HG02642 (cell line): ENCODE measurements around the gene RABEP1.
"Not testable (repeated sequence)": the region's sequence is repeated elsewhere in the genome, so short reads cannot be mapped to it uniquely, and the experiment has no call there.

ENCODE experiments used
- ATAC-seq: cut with Tn5 transposase; IDR thresholded peaks from one replicate; pipeline ENCODE4 v1.9.1; 2021; ENCODE audit warnings: mild to moderate bottlenecking; ENCODE audit not compliant: unreplicated experiment, poor library complexity

The RABEP1 gene

DNA sequence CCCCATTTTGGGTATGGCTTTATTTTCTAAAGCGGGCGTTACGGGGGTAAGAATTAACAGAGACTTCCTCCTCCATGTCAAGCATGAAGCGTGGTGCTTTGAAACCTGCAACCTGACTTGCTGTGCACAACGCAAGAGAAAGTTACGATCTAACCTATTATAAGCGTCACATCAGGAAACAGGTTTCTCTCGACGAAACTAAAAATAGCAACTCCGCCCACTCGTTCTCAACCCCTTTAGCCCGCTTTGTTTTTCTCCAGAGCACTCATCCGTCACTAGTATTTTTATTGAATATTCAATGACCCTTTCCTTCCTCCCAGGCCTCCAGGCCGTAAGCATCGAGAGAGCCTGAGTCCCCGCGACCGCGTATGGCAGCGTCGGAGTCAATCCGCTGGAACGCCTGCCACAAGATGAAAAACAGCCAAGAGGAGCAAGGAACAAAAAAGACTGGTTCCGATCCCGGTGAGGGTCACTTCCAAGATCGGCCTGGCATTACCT, 136.8 kb downstream of the RABEP1 start:
- ATAC-seq, result peak; percentile 25

DNA sequence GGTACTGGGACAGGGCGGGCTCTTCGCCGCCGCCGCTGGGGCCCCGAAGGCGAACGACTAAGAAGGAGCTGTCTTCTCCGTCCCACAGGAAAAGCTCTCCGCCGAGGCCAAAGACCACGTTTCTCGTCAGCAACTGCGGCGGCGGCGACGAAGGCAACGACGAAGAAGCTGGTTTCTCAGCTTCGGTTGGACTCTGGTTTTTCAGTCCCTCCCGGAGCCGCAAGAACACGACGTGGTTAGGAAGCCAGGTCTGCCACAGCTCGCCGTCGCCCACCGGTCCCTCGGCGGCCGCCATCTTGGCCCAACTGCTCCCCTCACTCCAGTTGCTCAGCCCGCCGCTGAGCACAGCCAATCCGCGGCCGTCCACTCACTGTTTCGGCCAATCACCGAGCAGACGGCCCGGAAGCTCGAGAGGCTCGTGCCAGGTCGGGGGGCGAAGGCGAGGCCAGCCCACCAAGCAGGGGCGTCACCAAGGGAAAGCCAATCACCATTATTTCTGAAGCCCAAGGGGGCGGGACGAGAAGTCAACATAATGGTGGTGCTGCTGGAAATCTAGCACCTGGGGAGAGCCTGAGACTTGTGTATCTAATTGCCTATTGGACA, 137.4 kb downstream of the RABEP1 start, which contains the start of gene NUP88:
Gene NUP88, minus strand, starts transcription at position 307 of the 603 bp plus-strand sequence. Its CDS starts 12 bp downstream, at position 295.
- peak; percentile 95 for ATAC-seq

- ATAC-seq, result peak; percentile 66
Measured at GRCh38 chr17:5419959-5420653, 138.0 kb downstream of the RABEP1 start, which contains the start of gene RPAIN. Gene RPAIN (plus strand): TSS chr17:5420182. CDS start chr17:5420211, 29 bp downstream.

DNA sequence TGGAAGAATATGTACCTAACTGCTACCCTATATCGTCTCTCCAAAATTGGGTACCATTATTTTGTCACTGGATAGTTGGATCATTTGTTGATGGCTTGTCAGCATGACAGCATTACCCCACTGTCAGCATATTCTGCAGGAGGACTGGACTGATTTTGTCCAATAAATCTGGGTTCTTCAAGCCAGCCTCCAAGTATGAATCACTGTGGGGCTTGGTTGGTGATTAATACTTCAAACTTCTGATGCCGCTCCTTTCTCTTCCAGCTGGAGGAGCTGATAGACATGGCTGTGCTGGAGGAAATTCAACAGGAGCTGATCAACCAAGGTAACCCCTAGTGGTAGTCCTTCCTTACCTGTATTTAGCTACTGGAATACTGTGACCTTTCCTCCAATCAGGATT, 140.4 kb downstream of the RABEP1 start:
- ATAC-seq, result no peak

- ATAC-seq, result no peak
Measured at GRCh38 chr17:5424909-5425308, 142.8 kb downstream of the RABEP1 start.

DNA sequence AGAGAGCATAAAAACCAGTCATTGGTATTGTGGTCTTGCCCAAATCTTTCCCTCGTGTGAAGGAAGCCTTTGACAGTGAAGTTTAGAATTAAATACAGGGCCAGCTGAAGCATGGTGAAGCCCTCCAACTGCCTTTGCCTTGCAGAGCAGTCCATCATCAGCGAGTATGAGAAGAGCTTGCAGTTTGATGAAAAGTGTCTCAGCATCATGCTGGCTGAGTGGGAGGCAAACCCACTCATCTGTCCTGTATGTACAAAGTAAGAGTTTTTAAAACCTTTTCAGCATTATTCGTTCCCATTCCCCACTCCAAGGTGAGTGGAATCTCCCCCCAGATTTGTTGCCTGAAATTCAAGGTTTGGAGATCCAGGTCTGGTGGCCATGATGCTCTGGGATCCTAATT, 143.7 kb downstream of the RABEP1 start:
- no peak for ATAC-seq

DNA sequence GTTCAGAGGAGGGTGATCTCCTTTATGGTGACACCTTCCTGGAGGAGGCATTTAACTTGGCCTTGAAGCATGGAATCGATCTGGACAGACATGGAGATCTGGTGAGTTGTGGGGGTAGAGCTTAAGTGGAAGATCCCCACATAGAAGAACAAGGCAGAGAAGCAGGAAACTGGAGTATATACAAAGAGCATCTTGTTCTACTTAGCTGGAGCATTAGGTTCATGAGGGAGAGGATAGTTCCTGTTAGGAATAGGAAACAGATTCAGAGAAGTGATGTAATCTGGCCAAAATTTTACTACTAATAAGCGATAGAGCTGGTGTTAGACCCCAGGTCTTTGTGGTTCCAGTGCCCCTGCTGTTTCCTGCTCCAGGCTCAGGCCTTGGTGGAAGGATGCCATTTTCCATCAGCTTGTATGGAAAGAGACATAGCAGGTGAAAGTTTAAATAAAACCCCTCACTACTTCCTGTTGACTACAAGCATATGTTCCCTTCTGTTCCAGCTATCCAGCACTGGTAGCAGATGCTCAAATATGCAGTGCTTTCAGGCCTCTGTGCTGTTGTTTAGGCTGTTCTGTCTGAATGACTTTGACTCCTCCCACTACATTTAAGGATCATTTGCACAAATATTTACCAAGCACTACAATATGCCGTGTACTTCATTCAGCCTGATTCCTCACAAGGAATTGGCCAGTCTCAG, 147.3 kb downstream of the RABEP1 start:
- no peak for ATAC-seq

DNA sequence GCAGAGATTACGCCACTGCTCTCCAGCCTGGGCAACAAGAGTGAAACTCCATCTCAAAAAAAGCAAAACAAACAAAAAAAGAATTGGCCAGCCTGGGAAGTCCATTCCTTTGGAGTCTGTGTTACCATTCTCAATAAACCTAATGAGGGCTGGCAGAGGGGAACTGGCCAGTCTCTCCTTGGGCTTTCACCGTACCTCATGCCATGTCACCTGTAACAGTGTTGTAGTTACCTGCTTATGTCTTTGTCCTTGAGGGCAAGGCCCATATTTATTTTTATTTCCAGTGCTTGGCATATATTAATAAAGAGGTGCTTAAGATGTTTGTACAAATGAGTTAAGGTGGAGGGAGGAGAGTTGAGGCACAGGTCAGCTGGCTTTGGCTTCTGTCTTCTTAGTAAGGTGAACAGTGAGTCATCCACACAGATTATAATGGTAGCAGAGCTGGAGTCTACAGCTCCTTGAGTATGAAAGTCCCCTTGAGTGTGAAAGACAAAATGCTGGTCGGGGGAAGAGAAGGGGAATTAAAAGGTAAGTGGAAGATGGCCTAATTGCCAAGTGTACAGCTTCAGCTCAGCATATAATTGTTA, 148.4 kb downstream of the RABEP1 start:
- ATAC-seq, result no peak

GRCh38 chr17:5431234-5431633, 149.2 kb downstream of the RABEP1 start:
- ATAC-seq, result not testable (repeated sequence)

DNA sequence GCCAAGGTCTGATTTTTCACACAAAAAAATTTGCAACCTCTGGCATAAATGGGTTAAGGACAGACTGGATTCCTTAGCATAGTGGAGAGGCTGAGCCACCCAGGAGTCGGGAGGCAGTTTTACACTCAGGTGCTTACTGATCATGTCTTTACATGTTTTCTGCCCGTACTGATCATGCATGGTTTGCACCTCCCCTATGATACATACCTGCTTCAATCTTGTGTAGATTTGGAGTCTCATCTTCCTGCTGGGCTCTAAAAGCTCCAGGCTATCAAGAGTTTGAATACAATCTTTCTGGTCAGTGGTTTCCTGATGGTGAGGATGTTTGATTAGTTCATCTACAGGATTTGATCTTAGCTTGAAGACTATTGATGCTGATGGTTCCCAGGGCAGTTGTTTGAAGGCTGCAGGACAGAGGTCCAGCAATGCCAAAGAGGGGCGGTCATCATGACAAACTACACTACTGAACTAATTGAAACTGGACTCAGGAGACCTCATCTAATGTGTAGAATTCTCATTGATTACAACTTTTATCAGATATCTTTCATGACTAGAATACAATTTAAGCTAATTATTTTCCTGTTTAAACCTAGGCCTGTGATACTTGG, 150.0 kb downstream of the RABEP1 start:
- ATAC-seq, result no peak

- ATAC-seq, result no peak
Measured at GRCh38 chr17:5434984-5435383, 152.9 kb downstream of the RABEP1 start.
